Ureter (tissue), 1 donor: ENCODE results near the gene PROK1. TPM values are rescaled to one million over a fixed set of nuclear protein-coding genes. Genes with fewer than 3 reads are reported as not detected.
"Not testable (repeated sequence)": the region's sequence is repeated elsewhere in the genome, so short reads cannot be mapped to it uniquely, and the experiment has no call there.

Experiments used
- DNase-seq: peaks from one replicate; pipeline ENCODE4 v3.0.0-alpha.2; 2020; ENCODE audit warnings: low spot score
- total RNA-seq: library from RNA; stranded (reverse); gene quantifications from one replicate; pipeline ENCODE4 v1.2.4, GENCODE V29; 2023
- donor health status: DM: yes; HTN: yes; CAD: no.

PROK1 gene
- total RNA-seq, 1 donor from 2014 or later: 9.3 TPM

GRCh38 chr1:110433803-110434202 lies 17.1 kb upstream of the PROK1 start:
- DNase-seq: no peak

GRCh38 chr1:110434946-110435345 lies 16.0 kb upstream of the PROK1 start:
- DNase-seq: no peak

GRCh38 chr1:110436635-110437034 lies 14.3 kb upstream of the PROK1 start:
- no peak for DNase-seq

GRCh38 chr1:110437645-110438299 lies 13.2 kb upstream of the PROK1 start:
- DNase-seq: not testable (repeated sequence)

GRCh38 chr1:110438893-110439292 lies 12.1 kb upstream of the PROK1 start:
- DNase-seq: no peak

GRCh38 chr1:110439873-110440272 lies 11.1 kb upstream of the PROK1 start:
- not testable (repeated sequence) for DNase-seq

GRCh38 chr1:110440877-110441276 lies 10.1 kb upstream of the PROK1 start:
- DNase-seq: no peak

- no peak for DNase-seq
Measured at GRCh38 chr1:110441888-110442287, 9.1 kb upstream of the PROK1 start.

GRCh38 chr1:110443451-110443850 lies 7.5 kb upstream of the PROK1 start:
- DNase-seq: no peak

- no peak for DNase-seq
Measured at GRCh38 chr1:110444561-110444960, 6.4 kb upstream of the PROK1 start.

GRCh38 chr1:110449661-110450651 lies 993 bp upstream of the PROK1 start:
- no peak for DNase-seq

GRCh38 chr1:110452330-110452729 lies 1.4 kb downstream of the PROK1 start:
- no peak for DNase-seq

- DNase-seq: no peak
Measured at GRCh38 chr1:110453829-110454228, 2.9 kb downstream of the PROK1 start.

GRCh38 chr1:110454328-110454727 lies 3.4 kb downstream of the PROK1 start:
- DNase-seq: no peak

GRCh38 chr1:110455151-110455550 lies 4.2 kb downstream of the PROK1 start:
- no peak for DNase-seq

GRCh38 chr1:110457206-110457605 lies 6.3 kb downstream of the PROK1 start:
- no peak for DNase-seq

GRCh38 chr1:110460253-110461220 lies 9.6 kb downstream of the PROK1 start:
- peak; percentile 85 for DNase-seq

GRCh38 chr1:110462093-110462492 lies 11.1 kb downstream of the PROK1 start:
- DNase-seq: no peak

- no peak for DNase-seq
Measured at GRCh38 chr1:110462964-110463363, 12.0 kb downstream of the PROK1 start.

GRCh38 chr1:110463725-110464124 lies 12.8 kb downstream of the PROK1 start:
- no peak for DNase-seq

- DNase-seq: no peak
Measured at GRCh38 chr1:110464340-110464739, 13.4 kb downstream of the PROK1 start.
